DLD1 (cell line): ENCODE data around the gene LSM6.

Experiments used
- in situ Hi-C: cut with HindIII; loops from 2 replicates; pipeline ENCODE4 v1.10.0; 2017; ENCODE audit warnings: low sequenced_read_pairs

The LSM6 gene

GRCh38 chr4:146183209-146183608 is 7.7 kb downstream of the LSM6 start:
- in situ Hi-C loops, result no loop called here

GRCh38 chr4:146186041-146186440 is 10.5 kb downstream of the LSM6 start:
- in situ Hi-C loops, result no loop called here

GRCh38 chr4:146186596-146186995 is 11.1 kb downstream of the LSM6 start:
- in situ Hi-C loops, result no loop called here

- in situ Hi-C loops, result no loop called here
These were observed 14.9 kb downstream of the LSM6 start for GRCh38 chr4:146190456-146190855.

GRCh38 chr4:146191766-146192458 is 16.4 kb downstream of the LSM6 start:
- in situ Hi-C loops, result no loop called here

- in situ Hi-C loops, result no loop called here
These were observed 18.1 kb downstream of the LSM6 start for GRCh38 chr4:146193628-146194027.

GRCh38 chr4:146194212-146194611 is 18.7 kb downstream of the LSM6 start:
- in situ Hi-C loops, result no loop called here

- in situ Hi-C loops, result no loop called here
These were observed 27.1 kb downstream of the LSM6 start for GRCh38 chr4:146202665-146203064.

GRCh38 chr4:146207410-146207809 is 31.9 kb downstream of the LSM6 start:
- in situ Hi-C loops, result no loop called here

GRCh38 chr4:146210890-146211289 is 35.4 kb downstream of the LSM6 start:
- in situ Hi-C loops, result no loop called here

GRCh38 chr4:146211440-146211839 is 35.9 kb downstream of the LSM6 start:
- in situ Hi-C loops, result no loop called here

GRCh38 chr4:146212781-146213180 is 37.3 kb downstream of the LSM6 start:
- in situ Hi-C loops, result no loop called here

- in situ Hi-C loops, result no loop called here
These were observed 38.7 kb downstream of the LSM6 start, which contains the start of gene REELD1 for GRCh38 chr4:146214238-146214637. Gene REELD1 (plus strand): TSS chr4:146214538. CDS start chr4:146216953, 2,415 bp downstream.

GRCh38 chr4:146222313-146222712 is 46.8 kb downstream of the LSM6 start:
- in situ Hi-C loops, result no loop called here

GRCh38 chr4:146224326-146224966 is 48.9 kb downstream of the LSM6 start:
- in situ Hi-C loops, result no loop called here

GRCh38 chr4:146229406-146229805 is 53.9 kb downstream of the LSM6 start:
- in situ Hi-C loops, result no loop called here

- in situ Hi-C loops, result no loop called here
These were observed 56.7 kb downstream of the LSM6 start for GRCh38 chr4:146232131-146232722.

GRCh38 chr4:146235654-146236177 is 60.2 kb downstream of the LSM6 start:
- in situ Hi-C loops, result no loop called here

- in situ Hi-C loops, result no loop called here
These were observed 60.7 kb downstream of the LSM6 start for GRCh38 chr4:146236216-146236615.

GRCh38 chr4:146237092-146237491 is 61.6 kb downstream of the LSM6 start:
- in situ Hi-C loops, result no loop called here

GRCh38 chr4:146238107-146238506 is 62.6 kb downstream of the LSM6 start:
- in situ Hi-C loops, result no loop called here
